HCT116 (cell line): Measurements from ENCODE around the gene SSH2.

Source experiments
- EGR1 ChIP-seq: IDR thresholded peaks from 2 replicates; pipeline ENCODE4 v1.6.1; 2012; ENCODE audit warnings: low read depth
- FOSL1 ChIP-seq: IDR thresholded peaks from 2 replicates; pipeline ENCODE4 v1.6.1; 2012; ENCODE audit warnings: low read depth
- POLR2A ChIP-seq: IDR thresholded peaks from 2 replicates; pipeline ENCODE4 v1.7.0; 2011; ENCODE audit warnings: borderline replicate concordance; ENCODE audit not compliant: insufficient read depth, insufficient read length; ENCODE audit errors: extremely low read depth
- SIN3A ChIP-seq: IDR thresholded peaks from 2 replicates; pipeline ENCODE4 v1.6.1; 2012; ENCODE audit warnings: low read depth
- SRF ChIP-seq: IDR thresholded peaks from 2 replicates; pipeline ENCODE4 v1.6.1; 2012; ENCODE audit warnings: low read depth
- YY1 ChIP-seq: IDR thresholded peaks from 2 replicates; pipeline ENCODE4 v1.6.1; 2011; ENCODE audit warnings: low read length, low read depth, moderate library complexity, mild to moderate bottlenecking; ENCODE audit not compliant: insufficient replicate concordance; ENCODE audit errors: extremely low read depth
- TF ChIP-seq, protein P1 (sequence below), 3 experiments: fragments of 200-600 bp in 1 of 3; sonication (generic) in 1 of 3; IDR thresholded peaks in 2 of 3; conservative IDR thresholded peaks in 1 of 3; 2 replicates each; pipeline ENCODE4 v1.5.1; 2012 to 2017; ENCODE audit warnings: low read depth in 2 of 3, low read length in 2 of 3, antibody characterized with exemption in 1 of 3, borderline replicate concordance in 1 of 3, control low read depth in 1 of 3, mild to moderate bottlenecking in 1 of 3, mixed read lengths in 1 of 3, mixed run types in 1 of 3, moderate library complexity in 1 of 3; ENCODE audit not compliant: insufficient read depth in 1 of 3
- TF ChIP-seq, protein P2 (sequence below): IDR thresholded peaks from 2 replicates; pipeline ENCODE4 v1.6.1; 2012; ENCODE audit warnings: low read depth
- TF ChIP-seq, protein P3 (sequence below): IDR thresholded peaks from 2 replicates; pipeline ENCODE4 v1.6.1; 2012
- TF ChIP-seq, protein P4 (sequence below): IDR thresholded peaks from 2 replicates; pipeline ENCODE4 v1.6.1; 2012

DNA sequence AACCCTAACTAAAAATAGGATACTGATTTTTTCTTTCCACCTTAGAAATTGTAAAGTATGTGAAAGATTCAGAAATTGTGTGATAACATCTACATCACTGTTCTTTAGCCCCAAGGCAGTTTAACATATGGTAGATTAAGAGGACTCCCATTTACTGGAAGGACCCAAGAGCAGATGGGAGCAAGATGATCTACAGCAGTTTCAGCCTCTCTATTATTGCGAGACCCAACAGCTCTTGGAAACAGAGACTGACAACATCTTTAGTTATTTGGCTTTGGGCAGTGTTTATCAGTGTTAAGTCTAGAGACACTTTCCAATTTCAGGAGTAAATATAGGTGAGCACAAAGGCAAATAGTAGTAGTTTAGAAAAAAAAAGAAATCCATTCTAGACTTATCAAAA, 182.4 kb downstream of the SSH2 start:
- TF ChIP-seq, protein P1, sequence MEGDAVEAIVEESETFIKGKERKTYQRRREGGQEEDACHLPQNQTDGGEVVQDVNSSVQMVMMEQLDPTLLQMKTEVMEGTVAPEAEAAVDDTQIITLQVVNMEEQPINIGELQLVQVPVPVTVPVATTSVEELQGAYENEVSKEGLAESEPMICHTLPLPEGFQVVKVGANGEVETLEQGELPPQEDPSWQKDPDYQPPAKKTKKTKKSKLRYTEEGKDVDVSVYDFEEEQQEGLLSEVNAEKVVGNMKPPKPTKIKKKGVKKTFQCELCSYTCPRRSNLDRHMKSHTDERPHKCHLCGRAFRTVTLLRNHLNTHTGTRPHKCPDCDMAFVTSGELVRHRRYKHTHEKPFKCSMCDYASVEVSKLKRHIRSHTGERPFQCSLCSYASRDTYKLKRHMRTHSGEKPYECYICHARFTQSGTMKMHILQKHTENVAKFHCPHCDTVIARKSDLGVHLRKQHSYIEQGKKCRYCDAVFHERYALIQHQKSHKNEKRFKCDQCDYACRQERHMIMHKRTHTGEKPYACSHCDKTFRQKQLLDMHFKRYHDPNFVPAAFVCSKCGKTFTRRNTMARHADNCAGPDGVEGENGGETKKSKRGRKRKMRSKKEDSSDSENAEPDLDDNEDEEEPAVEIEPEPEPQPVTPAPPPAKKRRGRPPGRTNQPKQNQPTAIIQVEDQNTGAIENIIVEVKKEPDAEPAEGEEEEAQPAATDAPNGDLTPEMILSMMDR (IDR thresholded peaks at IDR 0.05 in 2 of 3, conservative IDR thresholded peaks at IDR 0.05 in 1 of 3; ENCODE audit: borderline replicate concordance in 1 of 3, insufficient read depth in 1 of 3, low read depth in 2 of 3, low read length in 2 of 3), result no peak
- no peak for TF ChIP-seq EGR1
- TF ChIP-seq, protein P2, sequence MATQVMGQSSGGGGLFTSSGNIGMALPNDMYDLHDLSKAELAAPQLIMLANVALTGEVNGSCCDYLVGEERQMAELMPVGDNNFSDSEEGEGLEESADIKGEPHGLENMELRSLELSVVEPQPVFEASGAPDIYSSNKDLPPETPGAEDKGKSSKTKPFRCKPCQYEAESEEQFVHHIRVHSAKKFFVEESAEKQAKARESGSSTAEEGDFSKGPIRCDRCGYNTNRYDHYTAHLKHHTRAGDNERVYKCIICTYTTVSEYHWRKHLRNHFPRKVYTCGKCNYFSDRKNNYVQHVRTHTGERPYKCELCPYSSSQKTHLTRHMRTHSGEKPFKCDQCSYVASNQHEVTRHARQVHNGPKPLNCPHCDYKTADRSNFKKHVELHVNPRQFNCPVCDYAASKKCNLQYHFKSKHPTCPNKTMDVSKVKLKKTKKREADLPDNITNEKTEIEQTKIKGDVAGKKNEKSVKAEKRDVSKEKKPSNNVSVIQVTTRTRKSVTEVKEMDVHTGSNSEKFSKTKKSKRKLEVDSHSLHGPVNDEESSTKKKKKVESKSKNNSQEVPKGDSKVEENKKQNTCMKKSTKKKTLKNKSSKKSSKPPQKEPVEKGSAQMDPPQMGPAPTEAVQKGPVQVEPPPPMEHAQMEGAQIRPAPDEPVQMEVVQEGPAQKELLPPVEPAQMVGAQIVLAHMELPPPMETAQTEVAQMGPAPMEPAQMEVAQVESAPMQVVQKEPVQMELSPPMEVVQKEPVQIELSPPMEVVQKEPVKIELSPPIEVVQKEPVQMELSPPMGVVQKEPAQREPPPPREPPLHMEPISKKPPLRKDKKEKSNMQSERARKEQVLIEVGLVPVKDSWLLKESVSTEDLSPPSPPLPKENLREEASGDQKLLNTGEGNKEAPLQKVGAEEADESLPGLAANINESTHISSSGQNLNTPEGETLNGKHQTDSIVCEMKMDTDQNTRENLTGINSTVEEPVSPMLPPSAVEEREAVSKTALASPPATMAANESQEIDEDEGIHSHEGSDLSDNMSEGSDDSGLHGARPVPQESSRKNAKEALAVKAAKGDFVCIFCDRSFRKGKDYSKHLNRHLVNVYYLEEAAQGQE, result no peak
- TF ChIP-seq, protein P3, sequence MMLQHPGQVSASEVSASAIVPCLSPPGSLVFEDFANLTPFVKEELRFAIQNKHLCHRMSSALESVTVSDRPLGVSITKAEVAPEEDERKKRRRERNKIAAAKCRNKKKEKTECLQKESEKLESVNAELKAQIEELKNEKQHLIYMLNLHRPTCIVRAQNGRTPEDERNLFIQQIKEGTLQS, result no peak
- no peak for TF ChIP-seq SIN3A
- no peak for TF ChIP-seq POLR2A
- no peak for TF ChIP-seq SRF
- TF ChIP-seq FOSL1, result no peak
- TF ChIP-seq, protein P4, sequence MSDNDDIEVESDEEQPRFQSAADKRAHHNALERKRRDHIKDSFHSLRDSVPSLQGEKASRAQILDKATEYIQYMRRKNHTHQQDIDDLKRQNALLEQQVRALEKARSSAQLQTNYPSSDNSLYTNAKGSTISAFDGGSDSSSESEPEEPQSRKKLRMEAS, result no peak
- no peak for TF ChIP-seq YY1
